Measurements from ENCODE around the gene TBL3. TPM values are rescaled to one million over a fixed set of nuclear protein-coding genes. Genes with fewer than 3 reads are reported as not detected.

TBL3 gene
- total and polyA plus RNA-seq, 9 of the 15 experiments (the other 6 are each of a cell fraction or from before 2014, with no cell fraction given) = 0.97 to 117 (median 24.5) TPM

DNA sequence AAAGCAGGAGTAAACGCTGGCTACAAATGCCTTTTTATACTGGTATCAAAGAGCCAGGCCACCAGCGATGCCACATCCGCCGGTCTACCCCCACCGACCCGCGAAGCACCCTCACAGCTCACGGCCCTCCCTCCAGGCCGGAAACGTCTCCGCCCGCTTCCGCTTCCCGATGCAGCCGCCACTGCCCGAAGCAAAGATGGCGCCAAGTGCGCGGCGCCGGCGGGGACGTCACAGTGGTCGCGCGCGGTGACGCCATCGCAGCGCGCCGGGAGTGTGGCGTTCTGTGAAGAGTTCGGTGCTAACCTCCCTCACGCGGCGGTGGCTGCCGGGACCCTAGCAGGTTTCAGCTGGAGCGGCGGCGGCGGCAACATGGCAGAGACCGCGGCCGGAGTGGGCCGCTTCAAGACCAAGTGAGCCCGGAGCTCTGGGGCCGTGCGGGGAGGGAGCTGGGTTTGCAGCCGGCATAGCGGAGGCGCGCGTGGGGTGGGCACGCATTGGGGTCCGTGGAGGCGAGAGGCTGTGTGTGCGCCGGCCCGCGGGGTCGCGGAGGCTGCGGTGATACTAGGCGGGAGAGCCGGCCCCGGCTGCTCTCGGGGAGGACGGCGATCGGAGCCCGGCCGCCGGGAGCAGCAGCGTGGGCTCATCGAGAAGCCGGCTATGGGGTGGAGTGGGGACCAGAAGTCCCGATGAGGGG, at the start of gene TBL3 (continued):
- TF ChIP-seq, protein P1, sequence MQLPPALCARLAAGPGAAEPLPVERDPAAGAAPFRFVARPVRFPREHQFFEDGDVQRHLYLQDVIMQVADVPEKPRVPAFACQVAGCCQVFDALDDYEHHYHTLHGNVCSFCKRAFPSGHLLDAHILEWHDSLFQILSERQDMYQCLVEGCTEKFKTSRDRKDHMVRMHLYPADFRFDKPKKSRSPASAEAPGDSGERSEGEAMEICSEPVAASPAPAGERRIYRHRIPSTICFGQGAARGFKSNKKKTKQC (CRISPR knock-in tag; IDR thresholded peaks at IDR 0.05) = no peak; the same call in none of the 2 replicates
- no peak for TF ChIP-seq POLR3G (IDR thresholded peaks at IDR 0.05; ENCODE audit: extremely low read depth, insufficient read length, insufficient replicate concordance)
- peak; percentile 98 for TF ChIP-seq DIDO1 (tag; IDR thresholded peaks at IDR 0.05; ENCODE audit: low read depth)
- TF ChIP-seq, protein P2, sequence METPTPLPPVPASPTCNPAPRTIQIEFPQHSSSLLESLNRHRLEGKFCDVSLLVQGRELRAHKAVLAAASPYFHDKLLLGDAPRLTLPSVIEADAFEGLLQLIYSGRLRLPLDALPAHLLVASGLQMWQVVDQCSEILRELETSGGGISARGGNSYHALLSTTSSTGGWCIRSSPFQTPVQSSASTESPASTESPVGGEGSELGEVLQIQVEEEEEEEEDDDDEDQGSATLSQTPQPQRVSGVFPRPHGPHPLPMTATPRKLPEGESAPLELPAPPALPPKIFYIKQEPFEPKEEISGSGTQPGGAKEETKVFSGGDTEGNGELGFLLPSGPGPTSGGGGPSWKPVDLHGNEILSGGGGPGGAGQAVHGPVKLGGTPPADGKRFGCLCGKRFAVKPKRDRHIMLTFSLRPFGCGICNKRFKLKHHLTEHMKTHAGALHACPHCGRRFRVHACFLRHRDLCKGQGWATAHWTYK (CRISPR knock-in tag; IDR thresholded peaks at IDR 0.05) = peak; percentile 86; the same call in 1 of the 2 replicates
- TF ChIP-seq, protein P3, sequence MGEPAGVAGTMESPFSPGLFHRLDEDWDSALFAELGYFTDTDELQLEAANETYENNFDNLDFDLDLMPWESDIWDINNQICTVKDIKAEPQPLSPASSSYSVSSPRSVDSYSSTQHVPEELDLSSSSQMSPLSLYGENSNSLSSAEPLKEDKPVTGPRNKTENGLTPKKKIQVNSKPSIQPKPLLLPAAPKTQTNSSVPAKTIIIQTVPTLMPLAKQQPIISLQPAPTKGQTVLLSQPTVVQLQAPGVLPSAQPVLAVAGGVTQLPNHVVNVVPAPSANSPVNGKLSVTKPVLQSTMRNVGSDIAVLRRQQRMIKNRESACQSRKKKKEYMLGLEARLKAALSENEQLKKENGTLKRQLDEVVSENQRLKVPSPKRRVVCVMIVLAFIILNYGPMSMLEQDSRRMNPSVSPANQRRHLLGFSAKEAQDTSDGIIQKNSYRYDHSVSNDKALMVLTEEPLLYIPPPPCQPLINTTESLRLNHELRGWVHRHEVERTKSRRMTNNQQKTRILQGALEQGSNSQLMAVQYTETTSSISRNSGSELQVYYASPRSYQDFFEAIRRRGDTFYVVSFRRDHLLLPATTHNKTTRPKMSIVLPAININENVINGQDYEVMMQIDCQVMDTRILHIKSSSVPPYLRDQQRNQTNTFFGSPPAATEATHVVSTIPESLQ (CRISPR knock-in tag; IDR thresholded peaks at IDR 0.05) = 0 out of 2 replicates have a peak, but pooled peaks have one; percentile 73
- no peak for TF ChIP-seq HEY1 (CRISPR knock-in tag; IDR thresholded peaks at IDR 0.05; ENCODE audit: borderline replicate concordance)
- TF ChIP-seq ZNF707 (CRISPR knock-in tag; conservative IDR thresholded peaks at IDR 0.05) = no peak
- TF ChIP-seq TCFL5 (CRISPR knock-in tag; conservative IDR thresholded peaks at IDR 0.05) = no peak
- TF ChIP-seq SMAD2 (IDR thresholded peaks at IDR 0.05; ENCODE audit: low read depth, low read length) = no peak
- TF ChIP-seq MAFF (IDR thresholded peaks at IDR 0.05; ENCODE audit: low read length) = no peak
- TF ChIP-seq SNRNP70 (optimal IDR thresholded peaks at IDR 0.05; ENCODE audit: low read depth, low read length) = no peak
- peak; percentile 95 to 99 for TF ChIP-seq SIN3A (IDR thresholded peaks at IDR 0.05; ENCODE audit: borderline replicate concordance in 2 of 2, control insufficient read depth in 1 of 2, low read depth in 2 of 2, low read length in 2 of 2)
- no peak for TF ChIP-seq ZNF24 (IDR thresholded peaks at IDR 0.05)
- TF ChIP-seq ATF7 (IDR thresholded peaks at IDR 0.05) = peak; percentile 89
- no peak for TF ChIP-seq TAL1 (IDR thresholded peaks at IDR 0.05)
- TF ChIP-seq, protein P4, sequence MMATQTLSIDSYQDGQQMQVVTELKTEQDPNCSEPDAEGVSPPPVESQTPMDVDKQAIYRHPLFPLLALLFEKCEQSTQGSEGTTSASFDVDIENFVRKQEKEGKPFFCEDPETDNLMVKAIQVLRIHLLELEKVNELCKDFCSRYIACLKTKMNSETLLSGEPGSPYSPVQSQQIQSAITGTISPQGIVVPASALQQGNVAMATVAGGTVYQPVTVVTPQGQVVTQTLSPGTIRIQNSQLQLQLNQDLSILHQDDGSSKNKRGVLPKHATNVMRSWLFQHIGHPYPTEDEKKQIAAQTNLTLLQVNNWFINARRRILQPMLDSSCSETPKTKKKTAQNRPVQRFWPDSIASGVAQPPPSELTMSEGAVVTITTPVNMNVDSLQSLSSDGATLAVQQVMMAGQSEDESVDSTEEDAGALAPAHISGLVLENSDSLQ (IDR thresholded peaks at IDR 0.05) = peak; percentile 46
- TF ChIP-seq CHCHD3 (CRISPR knock-in tag; IDR thresholded peaks at IDR 0.05) = no peak
- no peak for TF ChIP-seq ZNF274 (IDR thresholded peaks at IDR 0.05; ENCODE audit: borderline replicate concordance, low read depth, low read length)
- no peak for TF ChIP-seq LEF1 (IDR thresholded peaks at IDR 0.05)
- TF ChIP-seq, protein P5, sequence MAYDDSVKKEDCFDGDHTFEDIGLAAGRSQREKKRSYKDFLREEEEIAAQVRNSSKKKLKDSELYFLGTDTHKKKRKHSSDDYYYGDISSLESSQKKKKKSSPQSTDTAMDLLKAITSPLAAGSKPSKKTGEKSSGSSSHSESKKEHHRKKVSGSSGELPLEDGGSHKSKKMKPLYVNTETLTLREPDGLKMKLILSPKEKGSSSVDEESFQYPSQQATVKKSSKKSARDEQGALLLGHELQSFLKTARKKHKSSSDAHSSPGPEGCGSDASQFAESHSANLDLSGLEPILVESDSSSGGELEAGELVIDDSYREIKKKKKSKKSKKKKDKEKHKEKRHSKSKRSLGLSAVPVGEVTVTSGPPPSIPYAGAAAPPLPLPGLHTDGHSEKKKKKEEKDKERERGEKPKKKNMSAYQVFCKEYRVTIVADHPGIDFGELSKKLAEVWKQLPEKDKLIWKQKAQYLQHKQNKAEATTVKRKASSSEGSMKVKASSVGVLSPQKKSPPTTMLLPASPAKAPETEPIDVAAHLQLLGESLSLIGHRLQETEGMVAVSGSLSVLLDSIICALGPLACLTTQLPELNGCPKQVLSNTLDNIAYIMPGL (CRISPR knock-in tag; IDR thresholded peaks at IDR 0.05) = peak; percentile 59; the same call in 1 of the 2 replicates
- TF ChIP-seq MYNN (IDR thresholded peaks at IDR 0.05) = peak; percentile 71; the same call in 1 of the 2 replicates
- TF ChIP-seq MYNN (CRISPR knock-in tag; IDR thresholded peaks at IDR 0.05) = no peak
- TF ChIP-seq ESRRB (CRISPR knock-in tag; IDR thresholded peaks at IDR 0.05; ENCODE audit: borderline replicate concordance) = no peak
- TF ChIP-seq ZNF23 (CRISPR knock-in tag; IDR thresholded peaks at IDR 0.05) = no peak
